DND-41 (cell line): ENCODE data around the gene SNAPC4.

Experiments used
- ATAC-seq: fragments of 200-7000 bp; cut with Tn5 transposase; 3 replicates; pipeline ENCODE4 v1.9.1; 2021; ENCODE audit warnings: low read depth; ENCODE audit not compliant: insufficient read depth
- DNase-seq: peaks from one replicate; pipeline ENCODE4 v3.0.0-alpha.2; 2020
- H2AFZ ChIP-seq: 2 replicates; pipeline ENCODE4 v1.6.0; 2012; ENCODE audit warnings: low read depth, low read length
- H3K27ac ChIP-seq: 2 replicates; pipeline ENCODE4 v1.5.1; 2012; ENCODE audit warnings: low read length, inconsistent platforms
- H3K27me3 ChIP-seq: fragments of 200-600 bp; sonication (generic); 2 replicates; pipeline ENCODE4 v1.6.0; 2012; ENCODE audit warnings: low read length, mild to moderate bottlenecking, inconsistent platforms; ENCODE audit not compliant: insufficient read depth, poor library complexity
- H3K36me3 ChIP-seq: 2 replicates; pipeline ENCODE4 v1.5.1; 2012; ENCODE audit warnings: low read length, inconsistent platforms; ENCODE audit not compliant: insufficient read depth
- H3K4me1 ChIP-seq: 2 replicates; pipeline ENCODE4 v1.5.1; 2012; ENCODE audit warnings: mild to moderate bottlenecking, low read length; ENCODE audit not compliant: insufficient read depth
- H3K4me2 ChIP-seq: 2 replicates; pipeline ENCODE4 v1.6.0; 2012; ENCODE audit warnings: mild to moderate bottlenecking, moderate library complexity, low read length, inconsistent platforms; ENCODE audit not compliant: insufficient read depth
- H3K4me3 ChIP-seq, 2 experiments: fragments of 200-600 bp in 1 of 2; shearing (Covaris generic) in 1 of 2; 2 replicates each; pipeline ENCODE4 v1.5.1; 2012 to 2016; ENCODE audit warnings: inconsistent platforms in 2 of 2, low read length in 2 of 2, mild to moderate bottlenecking in 2 of 2, low read depth in 1 of 2, moderate library complexity in 1 of 2
- H3K79me2 ChIP-seq: 2 replicates; pipeline ENCODE4 v1.6.0; 2012; ENCODE audit warnings: low read length, inconsistent platforms; ENCODE audit not compliant: insufficient read depth
- H3K9ac ChIP-seq: 2 replicates; pipeline ENCODE4 v1.6.0; 2012; ENCODE audit warnings: low read depth, mild to moderate bottlenecking, inconsistent platforms, low read length, moderate library complexity
- H3K9me3 ChIP-seq: 2 replicates; pipeline ENCODE4 v1.5.1; 2012; ENCODE audit warnings: low read length, moderate library complexity, mild to moderate bottlenecking, inconsistent platforms; ENCODE audit not compliant: insufficient read depth, severe bottlenecking
- H4K20me1 ChIP-seq: 2 replicates; pipeline ENCODE4 v1.6.0; 2012; ENCODE audit warnings: low read length; ENCODE audit not compliant: insufficient read depth
- CTCF ChIP-seq: IDR thresholded peaks from 2 replicates; pipeline ENCODE4 v1.5.1; 2012; ENCODE audit warnings: borderline replicate concordance, low read length, moderate library complexity, mild to moderate bottlenecking; ENCODE audit not compliant: poor library complexity, severe bottlenecking; ENCODE audit errors: extremely low read depth
- EZH2 ChIP-seq: IDR thresholded peaks from 3 replicates; pipeline ENCODE4 v1.6.1; 2012; ENCODE audit warnings: borderline replicate concordance, low read depth, mild to moderate bottlenecking, moderate library complexity, low read length, inconsistent platforms; ENCODE audit not compliant: severe bottlenecking

SNAPC4 gene

GRCh38 chr9:136355616-136356557 lies 44.1 kb downstream of the SNAPC4 start:
- no peaks in the 10 kb centered on the region for H3K4me1 ChIP-seq
- H4K20me1 ChIP-seq, result no peaks in the 10 kb centered on the region; the same call in 1 of the 2 replicates
- H3K27me3 ChIP-seq, result no peaks in the 10 kb centered on the region
- H3K4me2 ChIP-seq, result no peak overlapping the region
- TF ChIP-seq CTCF (no peak), EZH2 (no peak)
- no peak for DNase-seq
- no peaks in the 10 kb centered on the region for H3K79me2 ChIP-seq
- no peaks in the 10 kb centered on the region for H3K36me3 ChIP-seq
- no peak overlapping the region for H3K27ac ChIP-seq
- no peak overlapping the region for H3K4me3 ChIP-seq
- no peak overlapping the region for H3K9ac ChIP-seq
- no peak overlapping the region for H2AFZ ChIP-seq
- ATAC-seq, result no peak
- no peaks in the 10 kb centered on the region for H3K9me3 ChIP-seq

GRCh38 chr9:136354592-136355085 lies 45.3 kb downstream of the SNAPC4 start:
- ATAC-seq (no peak), DNase-seq (no peak)
- H3K36me3 ChIP-seq, result no peaks in the 10 kb centered on the region
- H3K9ac ChIP-seq, result no peak overlapping the region
- H3K4me3 ChIP-seq, result no peak overlapping the region
- no peak for TF ChIP-seq CTCF
- no peak for TF ChIP-seq EZH2
- no peaks in the 10 kb centered on the region for H3K27me3 ChIP-seq
- no peak overlapping the region for H2AFZ ChIP-seq
- no peaks in the 10 kb centered on the region for H3K9me3 ChIP-seq
- H3K4me2 ChIP-seq, result no peak overlapping the region
- H3K79me2 ChIP-seq, result no peaks in the 10 kb centered on the region
- no peaks in the 10 kb centered on the region for H3K4me1 ChIP-seq
- H3K27ac ChIP-seq, result no peak overlapping the region
- H4K20me1 ChIP-seq, result no peaks in the 10 kb centered on the region; the same call in 1 of the 2 replicates

- Histone ChIP-seq H4K20me1 (no peaks in the 10 kb centered on the region; the same call in 1 of the 2 replicates), H3K4me2 (no peak overlapping the region)
These were observed 46.0 kb downstream of the SNAPC4 start for GRCh38 chr9:136353757-136354488.

More at GRCh38 chr9:136353757-136354488, 46.0 kb downstream of the SNAPC4 start:
- Histone ChIP-seq H3K9me3 (no peaks in the 10 kb centered on the region), H3K36me3 (no peaks in the 10 kb centered on the region), H3K79me2 (no peaks in the 10 kb centered on the region), H3K27me3 (no peaks in the 10 kb centered on the region), H2AFZ (no peak overlapping the region), H3K9ac (no peak overlapping the region), H3K27ac (no peak overlapping the region), H3K4me1 (no peaks in the 10 kb centered on the region), H3K4me3 (no peak overlapping the region)
- ATAC-seq, result no peak
- TF ChIP-seq CTCF (no peak), EZH2 (no peak)
- DNase-seq, result no peak
